CD4-positive, alpha-beta memory T cell (primary cell): Measurements from ENCODE around the gene KCNAB2. TPM values are rescaled to one million over a fixed set of nuclear protein-coding genes. Genes with fewer than 3 reads are reported as not detected.

ENCODE experiments used
- CTCF ChIA-PET: fragments of 350-600 bp; sonication (Branson Sonifier 250); formaldehyde crosslinking; loops from one replicate; lab custom pipeline; 2021; ENCODE audit warnings: inconsistent platforms; ENCODE audit not compliant: partially characterized antibody; lab: Charles Lee
- POLR2A ChIA-PET: fragments of 350-600 bp; sonication (Branson Sonifier 250); formaldehyde crosslinking; loops from one replicate; lab custom pipeline; 2021; ENCODE audit not compliant: partially characterized antibody; lab: Charles Lee
- DNase-seq, 5 donors: peaks; one replicate each; pipeline versions ENCODE4 v3.0.0 to v3.0.0-alpha.2; 2020 to 2022; ENCODE audit warnings: mixed read lengths in 1 of 5
- H3K27ac ChIP-seq: one replicate; pipeline ENCODE4 v1.7.0; 2013; ENCODE audit warnings: low read depth, low read length
- H3K27me3 ChIP-seq: 2 replicates; pipeline ENCODE4 v1.7.0; 2013; ENCODE audit warnings: mild to moderate bottlenecking, low read length, moderate library complexity; ENCODE audit not compliant: insufficient read depth
- H3K36me3 ChIP-seq: 2 replicates; pipeline ENCODE4 v1.7.0; 2013; ENCODE audit warnings: mild to moderate bottlenecking, low read length, moderate library complexity; ENCODE audit not compliant: insufficient read depth
- H3K4me1 ChIP-seq: 2 replicates; pipeline ENCODE4 v1.7.0; 2013; ENCODE audit warnings: mild to moderate bottlenecking, low read length, moderate library complexity; ENCODE audit not compliant: insufficient read depth
- H3K4me3 ChIP-seq, 2 donors: one replicate each; pipeline ENCODE4 v1.7.0; 2013; ENCODE audit warnings: low read length in 2 of 2, mild to moderate bottlenecking in 1 of 2
- H3K9me3 ChIP-seq, 2 donors: one replicate each; pipeline ENCODE4 v1.7.0; 2013; ENCODE audit warnings: low read length in 2 of 2, control low read depth in 1 of 2; ENCODE audit not compliant: control insufficient read depth in 1 of 2
- H3K27ac Mint-ChIP-seq, 7 donors: one replicate each; pipeline ENCODE4 v1.8.0; 2020 to 2021; ENCODE audit warnings: mixed read lengths in 7 of 7, mild to moderate bottlenecking in 6 of 7, inconsistent platforms in 3 of 7, moderate library complexity in 3 of 7
- H3K27me3 Mint-ChIP-seq, 2 donors: one replicate each; pipeline ENCODE4 v1.8.0; 2020 to 2021; ENCODE audit warnings: mixed read lengths in 2 of 2
- H3K36me3 Mint-ChIP-seq, 2 donors: one replicate each; pipeline ENCODE4 v1.8.0; 2020 to 2021; ENCODE audit warnings: mixed read lengths in 2 of 2, inconsistent platforms in 1 of 2, mild to moderate bottlenecking in 1 of 2
- H3K4me1 Mint-ChIP-seq, 4 donors: one replicate each; pipeline ENCODE4 v1.8.0; 2020 to 2021; ENCODE audit warnings: mixed read lengths in 4 of 4, mild to moderate bottlenecking in 1 of 4
- H3K4me3 Mint-ChIP-seq, 8 donors: one replicate each; pipeline ENCODE4 v1.8.0; 2020 to 2021; ENCODE audit warnings: mixed read lengths in 8 of 8, mild to moderate bottlenecking in 7 of 8, moderate library complexity in 6 of 8, inconsistent platforms in 3 of 8
- H3K9me3 Mint-ChIP-seq, 8 donors: one replicate each; pipeline ENCODE4 v1.8.0; 2020 to 2021; ENCODE audit warnings: mixed read lengths in 8 of 8, mild to moderate bottlenecking in 5 of 8, inconsistent platforms in 3 of 8, moderate library complexity in 1 of 8
- intact Hi-C: fragments of 100-400 bp; cut with micrococcal nuclease; formaldehyde crosslinking; loops from one replicate; pipeline ENCODE4 v1.15.1; 2023
- polyA plus RNA-seq, 2 donors: library from polyadenylated mRNA; unstranded; fragments of 300-500 nt; fragmentation: Illumina TruSeq; gene quantifications; one replicate each; pipeline ENCODE4 v1.2.3, GENCODE V29; 2021
- total RNA-seq, 2 experiments: library from RNA; stranded (reverse); gene quantifications; one replicate each; pipeline ENCODE4 v1.2.3, GENCODE V29; 2021

KCNAB2 gene
- total and polyA plus RNA-seq, 4 experiments from 2014 or later = 20.9 to 197 (median 121) TPM

DNA sequence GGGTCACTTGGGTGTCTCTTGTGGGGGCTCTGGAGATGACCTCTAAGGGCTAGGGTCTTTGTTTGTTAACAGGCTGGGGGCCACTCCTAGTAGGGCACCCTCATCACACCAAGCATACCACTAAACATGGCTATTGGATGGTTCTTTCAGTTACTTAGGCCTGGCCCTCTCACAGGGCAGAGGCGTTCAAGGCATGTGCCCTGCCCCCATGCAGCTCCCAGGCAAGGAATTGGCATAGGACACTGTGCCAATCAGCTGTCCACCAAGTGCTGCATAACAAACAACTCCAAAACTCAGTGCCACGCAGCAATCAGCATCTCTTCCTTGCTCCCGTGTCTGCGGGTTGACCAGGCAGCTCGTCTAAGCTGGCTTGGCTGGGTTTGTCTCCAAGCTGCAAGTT lies 2.1 kb upstream of the KCNAB2 start:
- peaks cover 19 to 63% of the 10 kb centered on the region in 2 donors for H3K36me3 Mint-ChIP-seq
- intact Hi-C loops = no loop called here
- H3K36me3 ChIP-seq = peaks cover 75% of the 10 kb centered on the region

DNA sequence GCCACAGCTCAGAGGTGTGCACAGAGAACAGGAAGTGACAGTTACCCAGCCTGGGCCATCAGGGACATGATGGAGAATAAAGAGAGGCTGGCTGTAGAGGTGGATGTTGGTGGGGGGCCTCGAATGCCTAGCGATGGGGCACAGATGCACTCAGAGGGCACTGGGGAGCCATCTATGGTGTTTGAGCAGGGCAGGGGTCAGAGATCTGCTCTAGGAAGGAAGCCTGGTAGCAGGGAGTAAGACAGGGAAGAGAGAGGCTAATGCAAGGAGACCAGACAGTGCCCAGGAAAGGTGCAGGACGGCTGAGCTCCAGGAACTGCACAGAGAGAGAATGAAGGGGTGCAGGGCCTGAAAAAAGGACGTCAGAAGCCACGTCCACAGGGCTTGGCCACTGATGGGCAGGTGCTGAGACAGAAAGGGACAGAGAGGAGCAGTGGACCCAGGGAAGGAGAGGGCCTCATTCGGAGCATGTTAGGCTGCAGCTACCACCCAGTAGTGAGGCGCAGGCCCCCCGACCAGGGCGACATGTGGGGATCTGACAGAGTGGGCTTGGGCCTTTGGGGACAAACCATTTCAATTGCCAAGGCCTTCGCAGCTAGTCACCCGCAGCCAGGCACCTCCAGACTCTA lies 1.1 kb upstream of the KCNAB2 start:
- Histone ChIP-seq H3K4me1 (no peaks in the 10 kb centered on the region), H3K27me3 (no peaks in the 10 kb centered on the region), H3K4me3 (no peak overlapping the region), H3K9me3 (no peaks in the 10 kb centered on the region), H3K27ac (no peak overlapping the region), H3K36me3 (peaks cover 78% of the 10 kb centered on the region)
- no peaks in the 10 kb centered on the region for H3K27me3 Mint-ChIP-seq
- peaks cover 4 to 23% (median 9%) of the 10 kb centered on the region in 4 donors for H3K4me1 Mint-ChIP-seq
- no peak overlapping the region for H3K4me3 Mint-ChIP-seq
- ChIA-PET CTCF (no interaction called here), POLR2A (interaction anchor here (1.7 kb wide), 1 partner anchor 18 kb away, joined by 4 read pairs; no protein-coding TSS in a partner anchor)
- H3K9me3 Mint-ChIP-seq = no peaks in the 10 kb centered on the region
- DNase-seq = no peak
- peak overlapping the region in 3 of 7 donors; percentile 37 to 71 (median 62) for H3K27ac Mint-ChIP-seq
- intact Hi-C loops = no loop called here
- peaks cover 19 to 63% of the 10 kb centered on the region in 2 donors for H3K36me3 Mint-ChIP-seq

More for the DNA sequence above, 2.1 kb upstream of the KCNAB2 start:
- DNase-seq = no peak
- no peak overlapping the region for H3K27ac ChIP-seq
- no peaks in the 10 kb centered on the region for H3K27me3 Mint-ChIP-seq
- H3K27me3 ChIP-seq = no peaks in the 10 kb centered on the region
- no peaks in the 10 kb centered on the region for H3K4me1 ChIP-seq
- H3K9me3 Mint-ChIP-seq = no peaks in the 10 kb centered on the region
- POLR2A ChIA-PET = no interaction called here
- H3K4me1 Mint-ChIP-seq = peaks cover 4 to 31% (median 8%) of the 10 kb centered on the region in 4 donors
- H3K4me3 ChIP-seq = no peak overlapping the region
- no peak overlapping the region for H3K4me3 Mint-ChIP-seq
- H3K27ac Mint-ChIP-seq = peak overlapping the region in 1 of 7 donors; percentile 53
- CTCF ChIA-PET = no interaction called here
- H3K9me3 ChIP-seq = no peaks in the 10 kb centered on the region

DNA sequence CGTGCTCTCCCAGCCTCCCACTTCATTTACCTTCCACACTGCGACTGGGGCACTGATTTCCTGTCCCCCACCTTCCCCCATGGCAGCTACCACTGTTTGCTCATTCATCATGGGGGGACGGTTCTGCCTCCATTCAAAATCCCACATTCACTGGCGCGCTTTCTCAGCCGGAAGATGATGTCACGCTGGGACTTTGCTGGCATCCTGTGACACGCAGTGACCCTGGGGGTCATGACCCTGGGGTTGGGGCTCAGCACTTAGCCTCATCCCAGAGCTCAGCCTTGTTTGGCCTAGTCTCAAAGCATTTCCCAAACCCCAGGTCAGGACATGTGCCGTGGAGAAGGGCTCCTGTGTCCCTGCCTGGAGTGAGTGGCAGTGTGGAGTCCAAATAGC lies 582 bp upstream of the KCNAB2 start:
- Histone ChIP-seq H3K4me1 (no peaks in the 10 kb centered on the region), H3K27me3 (no peaks in the 10 kb centered on the region), H3K4me3 (no peak overlapping the region), H3K27ac (no peak overlapping the region), H3K36me3 (peaks cover 74% of the 10 kb centered on the region), H3K9me3 (no peaks in the 10 kb centered on the region)
- Mint-ChIP-seq H3K36me3 (peaks cover 19 to 62% of the 10 kb centered on the region in 2 donors), H3K9me3 (no peaks in the 10 kb centered on the region), H3K27ac (no peak overlapping the region), H3K27me3 (no peaks in the 10 kb centered on the region), H3K4me3 (no peak overlapping the region), H3K4me1 (peaks cover 4 to 18% (median 9%) of the 10 kb centered on the region in 4 donors)
- intact Hi-C loops = no loop called here
- ChIA-PET CTCF (no interaction called here), POLR2A (interaction anchor here (1.7 kb wide), 1 partner anchor 18 kb away, joined by 4 read pairs; no protein-coding TSS in a partner anchor)
- DNase-seq = no peak

DNA sequence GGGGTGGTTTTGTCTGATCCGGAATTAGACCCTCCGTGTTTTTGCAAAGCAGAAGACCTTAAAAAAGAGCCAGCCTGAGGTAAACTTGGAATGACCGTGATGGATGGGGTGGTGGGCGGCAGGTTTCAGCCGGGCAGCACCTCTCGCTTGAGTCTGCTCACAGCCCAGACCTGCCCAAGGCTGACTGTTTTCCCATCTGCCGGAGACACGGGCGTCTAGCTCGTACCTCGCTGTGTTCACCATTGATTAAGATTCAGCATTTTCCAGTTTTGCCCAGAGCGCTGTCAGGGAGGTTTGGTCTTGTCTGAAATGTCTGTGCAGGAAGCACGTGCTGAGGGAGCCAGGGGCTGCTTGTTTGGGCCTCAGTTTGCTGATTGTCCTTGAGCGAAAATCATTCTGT lies 591 bp downstream of the KCNAB2 start:
- H3K9me3 Mint-ChIP-seq = no peaks in the 10 kb centered on the region
- Histone ChIP-seq H3K27me3 (no peaks in the 10 kb centered on the region), H3K27ac (no peak overlapping the region), H3K36me3 (peaks cover 73% of the 10 kb centered on the region), H3K9me3 (no peaks in the 10 kb centered on the region), H3K4me3 (no peak overlapping the region), H3K4me1 (no peaks in the 10 kb centered on the region)
- no peak for DNase-seq
- H3K27ac Mint-ChIP-seq = no peak overlapping the region
- no peaks in the 10 kb centered on the region for H3K27me3 Mint-ChIP-seq
- intact Hi-C loops = no loop called here
- POLR2A ChIA-PET = interaction anchor here (1.7 kb wide), 1 partner anchor 19 kb away, joined by 4 read pairs; no protein-coding TSS in a partner anchor
- H3K36me3 Mint-ChIP-seq = peaks cover 25 to 61% of the 10 kb centered on the region in 2 donors
- CTCF ChIA-PET = no interaction called here
- no peak overlapping the region for H3K4me3 Mint-ChIP-seq
- peaks cover 4 to 20% (median 11%) of the 10 kb centered on the region in 4 donors for H3K4me1 Mint-ChIP-seq

DNA sequence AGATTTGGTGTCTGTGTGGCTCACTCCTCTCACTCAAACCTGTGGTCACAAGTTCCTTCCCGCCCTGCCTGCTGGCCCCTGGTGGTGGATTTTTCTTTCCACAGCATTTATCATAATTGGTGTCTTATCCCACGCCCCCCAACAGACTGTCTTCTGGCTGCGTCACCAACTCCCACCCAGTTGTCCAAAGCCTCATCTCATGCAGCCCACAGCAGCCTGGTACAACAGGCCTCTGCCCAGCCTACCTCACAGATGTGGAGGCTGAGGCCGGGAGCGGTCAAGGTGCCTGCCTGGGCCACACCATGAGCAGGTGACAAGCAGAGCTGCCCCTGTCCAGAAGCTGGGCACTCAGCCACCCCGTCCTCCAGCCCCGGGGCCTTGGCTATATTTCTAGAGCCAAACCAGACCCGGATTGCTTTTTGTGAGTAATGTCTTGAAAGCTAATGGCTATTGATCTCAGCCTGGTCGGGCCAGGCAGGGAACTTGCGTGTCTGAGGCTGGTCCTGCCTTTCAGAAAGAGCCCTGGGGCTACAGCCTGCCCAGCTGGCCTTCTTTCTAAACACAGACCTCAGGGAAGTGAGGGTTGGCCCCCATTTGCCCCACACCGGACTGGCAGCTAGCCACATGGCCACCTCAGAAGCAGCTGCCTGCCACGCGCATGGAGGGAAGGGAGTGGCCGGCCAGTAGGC lies 2.6 kb downstream of the KCNAB2 start:
- Histone ChIP-seq H3K4me3 (no peak overlapping the region), H3K27me3 (no peaks in the 10 kb centered on the region), H3K36me3 (peaks cover 61% of the 10 kb centered on the region), H3K4me1 (no peaks in the 10 kb centered on the region), H3K27ac (no peak overlapping the region), H3K9me3 (no peaks in the 10 kb centered on the region)
- H3K27ac Mint-ChIP-seq = peak overlapping the region in 1 of 7 donors; percentile 47
- ChIA-PET CTCF (no interaction called here), POLR2A (no interaction called here)
- H3K4me3 Mint-ChIP-seq = no peak overlapping the region
- no peaks in the 10 kb centered on the region for H3K27me3 Mint-ChIP-seq
- H3K9me3 Mint-ChIP-seq = no peaks in the 10 kb centered on the region
- H3K36me3 Mint-ChIP-seq = peaks cover 28 to 54% of the 10 kb centered on the region in 2 donors
- intact Hi-C loops = no loop called here
- DNase-seq = no peak
- peaks cover 14 to 18% (median 15%) of the 10 kb centered on the region in 4 donors for H3K4me1 Mint-ChIP-seq

DNA sequence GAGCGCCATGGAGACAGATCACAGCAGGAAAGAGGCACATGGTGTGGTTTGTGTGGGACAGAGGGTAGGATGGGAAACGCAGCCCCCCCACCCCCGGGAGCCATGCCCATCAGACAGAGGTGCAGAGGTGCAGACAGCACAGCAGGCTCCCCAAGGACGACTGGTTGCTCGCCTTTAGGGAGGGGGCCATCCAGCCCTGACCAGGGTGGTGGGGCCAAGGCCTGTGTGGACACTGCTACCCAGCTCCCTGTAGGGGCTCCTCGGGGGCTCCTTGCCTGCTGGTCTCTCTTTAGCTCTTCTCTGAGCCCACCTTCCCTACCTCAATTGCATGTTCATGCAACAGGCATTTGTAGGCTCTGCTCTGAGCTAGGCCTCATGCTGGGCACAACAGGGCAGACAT lies 3.7 kb downstream of the KCNAB2 start:
- peaks cover 57% of the 10 kb centered on the region for H3K36me3 ChIP-seq
- no peak for DNase-seq
- Mint-ChIP-seq H3K36me3 (peaks cover 25 to 47% of the 10 kb centered on the region in 2 donors), H3K9me3 (no peaks in the 10 kb centered on the region), H3K4me1 (peaks cover 13 to 17% (median 16%) of the 10 kb centered on the region in 4 donors), H3K4me3 (no peak overlapping the region), H3K27ac (peak overlapping the region in 2 of 7 donors; percentile 8 to 54), H3K27me3 (no peaks in the 10 kb centered on the region)
- no peak overlapping the region for H3K4me3 ChIP-seq
- no peaks in the 10 kb centered on the region for H3K4me1 ChIP-seq
- no peak overlapping the region for H3K27ac ChIP-seq
- H3K27me3 ChIP-seq = no peaks in the 10 kb centered on the region
- ChIA-PET POLR2A (no interaction called here), CTCF (interaction anchor here (1.6 kb wide), 1 partner anchor 14 kb away, joined by 3 read pairs; no protein-coding TSS in a partner anchor)
- no peaks in the 10 kb centered on the region for H3K9me3 ChIP-seq
- intact Hi-C loops = no loop called here

DNA sequence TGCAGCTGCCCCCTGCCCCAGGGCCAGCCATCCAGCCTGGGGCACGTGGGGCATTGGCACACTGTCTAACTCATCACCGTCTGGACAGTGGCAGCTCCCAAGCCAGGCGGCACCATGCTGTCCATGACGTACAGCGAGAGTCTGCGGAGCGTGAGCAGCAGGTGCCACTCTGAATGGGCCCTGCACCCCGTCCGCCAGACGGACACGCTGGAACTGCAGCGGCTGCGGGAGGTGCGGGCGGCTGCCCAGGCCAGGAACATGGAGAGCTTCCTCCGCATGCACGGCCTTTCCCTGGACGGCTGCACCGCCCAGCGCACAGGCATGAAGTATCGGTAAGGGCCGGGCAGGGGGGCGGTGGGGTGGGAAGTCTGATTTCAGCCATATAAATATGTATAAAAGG lies 5.7 kb downstream of the KCNAB2 start:
- H3K27ac Mint-ChIP-seq = no peak overlapping the region
- ChIA-PET POLR2A (interaction anchor here (0.7 kb wide), 1 partner anchor 149 kb away, joined by 3 read pairs; no protein-coding TSS in a partner anchor), CTCF (interaction anchor here (0.8 kb wide), 1 partner anchor 14 kb away, joined by 3 read pairs; no protein-coding TSS in a partner anchor)
- H3K27me3 Mint-ChIP-seq = no peaks in the 10 kb centered on the region
- H3K4me1 Mint-ChIP-seq = peaks cover 11 to 19% (median 15%) of the 10 kb centered on the region in 4 donors
- H3K27ac ChIP-seq = no peak overlapping the region
- H3K9me3 ChIP-seq = no peaks in the 10 kb centered on the region
- no peak overlapping the region for H3K4me3 Mint-ChIP-seq
- no peak for DNase-seq
- intact Hi-C loops = no loop called here
- H3K27me3 ChIP-seq = no peaks in the 10 kb centered on the region
- H3K36me3 ChIP-seq = peaks cover 40% of the 10 kb centered on the region
- no peak overlapping the region for H3K4me3 ChIP-seq
- H3K36me3 Mint-ChIP-seq = peaks cover 22 to 39% of the 10 kb centered on the region in 2 donors
- H3K4me1 ChIP-seq = no peaks in the 10 kb centered on the region
- H3K9me3 Mint-ChIP-seq = no peaks in the 10 kb centered on the region
